NB4 (cell line): ENCODE data around the gene BATF.
"Not testable (repeated sequence)": the region's sequence is repeated elsewhere in the genome, so short reads cannot be mapped to it uniquely, and the experiment has no call there.

ENCODE experiments used
- DNase-seq: peaks from one replicate; pipeline ENCODE4 v3.0.0; 2010; ENCODE audit warnings: low read depth
- H3K4me3 ChIP-seq: one replicate; pipeline ENCODE4 v1.5.1; 2011; ENCODE audit warnings: mild to moderate bottlenecking, low read depth, low read length, moderate library complexity
- CTCF ChIP-seq: IDR thresholded peaks from one replicate; pipeline ENCODE4 v1.5.1; 2012; ENCODE audit warnings: low read depth, low read length
- MAX ChIP-seq: IDR thresholded peaks from 2 replicates; pipeline ENCODE4 v1.6.1; 2011; ENCODE audit warnings: low read depth, low read length
- MYC ChIP-seq: IDR thresholded peaks from 2 replicates; pipeline ENCODE4 v1.6.1; 2011; ENCODE audit warnings: low read depth, low read length
- POLR2A ChIP-seq: IDR thresholded peaks from 2 replicates; pipeline ENCODE4 v1.6.1; 2011; ENCODE audit warnings: mild to moderate bottlenecking; ENCODE audit not compliant: insufficient read length; ENCODE audit errors: extremely low read depth

BATF gene, protein sequence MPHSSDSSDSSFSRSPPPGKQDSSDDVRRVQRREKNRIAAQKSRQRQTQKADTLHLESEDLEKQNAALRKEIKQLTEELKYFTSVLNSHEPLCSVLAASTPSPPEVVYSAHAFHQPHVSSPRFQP

DNA sequence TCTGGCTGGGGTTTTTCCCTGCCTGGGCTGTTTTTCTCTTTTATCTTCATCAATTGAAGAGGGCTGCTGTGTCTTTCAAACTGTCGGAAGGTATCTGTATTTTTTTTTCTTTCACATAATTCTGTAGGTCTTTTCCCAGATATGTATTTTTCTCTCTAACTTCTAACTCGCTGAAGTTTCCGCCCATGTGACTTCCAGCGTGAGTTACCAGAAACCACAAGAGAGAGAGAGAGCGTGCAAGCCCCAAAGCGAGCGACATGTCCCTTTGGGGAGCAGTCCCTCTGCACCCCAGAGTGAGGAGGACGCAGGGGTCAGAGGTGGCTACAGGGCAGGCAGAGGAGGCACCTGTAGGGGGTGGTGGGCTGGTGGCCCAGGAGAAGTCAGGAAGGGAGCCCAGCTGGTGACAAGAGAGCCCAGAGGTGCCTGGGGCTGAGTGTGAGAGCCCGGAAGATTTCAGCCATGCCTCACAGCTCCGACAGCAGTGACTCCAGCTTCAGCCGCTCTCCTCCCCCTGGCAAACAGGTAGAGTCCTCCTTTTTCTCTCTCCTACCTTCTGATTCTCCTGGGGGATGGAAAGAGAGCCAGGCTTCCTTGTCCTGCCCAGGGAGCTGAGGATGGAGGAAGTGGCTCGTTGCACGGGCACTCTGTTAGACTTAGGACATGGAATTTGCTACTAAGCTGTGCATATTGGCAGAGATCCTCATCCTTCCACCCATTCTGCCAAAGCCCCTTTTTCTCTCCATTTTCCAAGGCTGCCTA is at the start of gene BATF:
TSS of gene BATF (plus strand) at position 246 of the 759 bp plus-strand sequence. CDS start at position 460, 214 bp downstream.
- peak; percentile 85 for TF ChIP-seq MAX
- no peak for TF ChIP-seq CTCF
- TF ChIP-seq MYC = peak; percentile 78
- peak; percentile 43 for TF ChIP-seq POLR2A
- DNase-seq = peak; percentile 74
- peak within 1 kb of the TSS; percentile 70 for H3K4me3 ChIP-seq

GRCh38 chr14:75474127-75474526 is 48.1 kb upstream of the BATF start:
- DNase-seq = not testable (repeated sequence)

DNA sequence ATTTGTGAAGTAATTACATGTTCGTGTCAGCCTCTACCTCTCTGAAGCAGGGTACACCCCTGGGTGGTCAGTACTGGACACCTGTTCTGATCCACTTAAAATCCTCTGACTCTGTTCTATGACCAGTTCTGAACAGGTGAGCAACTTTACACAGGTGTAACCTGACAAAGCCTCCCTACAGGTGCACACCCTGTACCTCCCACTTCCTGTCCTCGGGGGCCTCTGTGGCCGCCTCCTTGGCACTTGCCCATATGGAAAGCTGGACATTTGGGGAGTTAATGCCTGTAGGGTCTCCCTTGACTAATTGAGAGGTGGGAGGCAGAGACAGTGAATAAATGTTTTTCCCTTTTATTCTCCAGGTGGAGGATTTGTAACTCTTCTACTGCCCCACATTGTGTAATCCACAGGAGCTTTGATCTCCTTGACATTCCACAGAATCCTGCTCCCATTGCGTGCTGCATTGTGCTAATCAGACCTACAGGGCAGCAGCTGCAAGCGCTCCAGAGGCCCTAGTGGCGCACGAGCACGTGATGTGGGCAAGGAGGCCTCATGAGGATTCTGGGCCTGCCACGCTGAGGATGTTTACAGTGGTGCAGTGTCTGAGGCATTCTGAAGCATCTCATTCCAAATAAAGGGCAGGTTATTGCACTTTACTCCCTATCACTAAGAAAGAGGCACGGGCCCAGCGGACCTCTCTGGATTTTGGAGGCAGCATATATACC is 45.8 kb upstream of the BATF start:
- no peak for TF ChIP-seq POLR2A
- TF ChIP-seq MYC = no peak
- no peak for TF ChIP-seq MAX
- no peak for DNase-seq
- H3K4me3 ChIP-seq = no peak overlapping the region

More at GRCh38 chr14:75474127-75474526, 48.1 kb upstream of the BATF start:
- H3K4me3 ChIP-seq = not testable (repeated sequence)

GRCh38 chr14:75477881-75478280 is 44.4 kb upstream of the BATF start:
- DNase-seq = no peak
- no peak overlapping the region for H3K4me3 ChIP-seq
- no peak for TF ChIP-seq CTCF
- TF ChIP-seq MYC = no peak

DNA sequence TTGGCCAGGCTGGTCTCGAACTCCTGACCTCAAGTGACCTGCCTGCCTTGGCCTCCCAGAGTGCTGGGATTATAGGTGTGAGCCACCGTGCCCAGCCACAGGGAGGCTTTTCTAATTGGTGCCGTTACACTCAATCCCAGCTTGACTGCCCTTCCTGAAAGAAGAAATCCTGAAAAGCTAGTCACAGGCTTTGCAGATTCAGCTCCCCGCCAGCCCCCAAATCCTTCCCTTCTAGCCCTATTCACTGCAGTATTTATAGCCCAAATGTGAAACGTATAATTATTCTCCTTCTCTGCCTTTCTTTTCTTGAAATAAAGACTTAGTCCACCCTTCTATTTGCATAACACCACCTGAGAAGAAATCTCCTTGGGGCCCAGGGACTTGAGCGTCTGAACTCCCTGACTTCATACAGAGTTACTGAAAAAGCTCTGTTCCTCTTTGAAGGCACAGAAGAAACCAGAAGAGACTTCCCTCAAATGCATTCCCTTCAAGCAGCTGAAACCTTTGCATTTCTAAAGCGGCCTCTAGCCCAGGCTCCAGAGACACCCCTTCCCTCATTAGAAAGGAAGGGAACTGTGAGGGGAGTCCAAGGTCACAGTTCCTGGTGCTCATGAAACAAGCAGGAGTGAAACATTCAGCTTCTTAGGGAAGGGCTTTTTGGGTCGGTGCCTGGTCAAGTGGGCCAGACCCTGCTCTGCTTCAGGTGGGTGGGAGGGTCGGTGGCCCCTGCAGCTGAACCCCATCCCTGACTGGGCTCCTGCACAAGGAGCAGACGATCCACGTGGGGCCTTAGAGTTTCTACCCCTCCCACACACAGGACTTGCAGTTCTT is 42.3 kb upstream of the BATF start:
- DNase-seq = no peak
- H3K4me3 ChIP-seq = no peak overlapping the region
- no peak for TF ChIP-seq POLR2A
- no peak for TF ChIP-seq CTCF
- TF ChIP-seq MAX = no peak
- TF ChIP-seq MYC = no peak

DNA sequence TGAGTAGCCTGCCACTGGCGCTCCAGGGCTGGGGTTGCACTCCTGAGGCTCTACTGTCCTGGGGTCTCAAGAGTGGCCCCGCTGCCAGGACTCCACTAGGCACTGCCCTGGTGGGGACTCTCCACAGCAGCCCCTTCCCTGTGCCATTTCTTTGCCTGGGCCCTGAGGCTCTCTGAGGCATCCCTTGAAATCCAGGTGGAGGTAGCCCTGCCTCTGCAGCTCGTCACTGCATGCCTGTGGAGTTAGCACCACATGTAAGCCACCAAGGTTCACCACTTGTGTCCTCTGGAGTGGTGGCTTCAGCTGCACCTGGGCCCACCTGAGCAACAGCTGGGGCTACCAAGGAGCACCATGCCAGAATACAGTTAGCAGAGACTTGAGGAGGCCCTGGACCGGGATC is 39.9 kb upstream of the BATF start:
- no peak overlapping the region for H3K4me3 ChIP-seq
- TF ChIP-seq MAX = no peak
- TF ChIP-seq POLR2A = no peak
- TF ChIP-seq CTCF = no peak
- TF ChIP-seq MYC = no peak
- DNase-seq = no peak
